ENCODE measurements around the gene ZNF462.
"Not testable (repeated sequence)": the region's sequence is repeated elsewhere in the genome, so short reads cannot be mapped to it uniquely, and the experiment has no call there.

Gene ZNF462

DNA sequence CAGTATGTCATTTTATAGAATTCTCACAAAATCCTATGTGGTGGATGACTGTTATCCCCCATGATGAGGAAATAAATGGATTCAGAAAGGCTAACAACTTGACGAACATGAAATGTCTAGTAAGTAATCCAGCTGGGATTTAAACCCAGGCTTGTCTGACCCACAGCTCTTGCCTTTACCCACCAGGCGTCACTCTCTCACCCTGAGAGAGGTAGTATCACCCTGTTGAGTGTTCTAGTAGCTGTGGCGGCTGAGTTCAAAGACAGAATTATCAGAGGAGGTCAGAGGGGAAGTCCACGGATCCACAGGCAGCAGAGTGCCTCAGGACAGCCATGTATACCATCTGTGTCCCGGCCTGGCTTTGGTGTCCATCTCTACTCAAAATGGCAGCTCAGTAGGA, 113.8 kb downstream of the ZNF462 start:
- H3K27ac ChIP-seq: no peak overlapping the region
- no peak for TF ChIP-seq ZFX (IDR thresholded peaks at IDR 0.05)
- TF ChIP-seq CTCF (conservative IDR thresholded peaks at IDR 0.05): no peak

- H3K27ac ChIP-seq: no peak overlapping the region
- TF ChIP-seq CTCF (conservative IDR thresholded peaks at IDR 0.05): no peak
These were observed 117.7 kb downstream of the ZNF462 start for GRCh38 chr9:106980551-106981101.

DNA sequence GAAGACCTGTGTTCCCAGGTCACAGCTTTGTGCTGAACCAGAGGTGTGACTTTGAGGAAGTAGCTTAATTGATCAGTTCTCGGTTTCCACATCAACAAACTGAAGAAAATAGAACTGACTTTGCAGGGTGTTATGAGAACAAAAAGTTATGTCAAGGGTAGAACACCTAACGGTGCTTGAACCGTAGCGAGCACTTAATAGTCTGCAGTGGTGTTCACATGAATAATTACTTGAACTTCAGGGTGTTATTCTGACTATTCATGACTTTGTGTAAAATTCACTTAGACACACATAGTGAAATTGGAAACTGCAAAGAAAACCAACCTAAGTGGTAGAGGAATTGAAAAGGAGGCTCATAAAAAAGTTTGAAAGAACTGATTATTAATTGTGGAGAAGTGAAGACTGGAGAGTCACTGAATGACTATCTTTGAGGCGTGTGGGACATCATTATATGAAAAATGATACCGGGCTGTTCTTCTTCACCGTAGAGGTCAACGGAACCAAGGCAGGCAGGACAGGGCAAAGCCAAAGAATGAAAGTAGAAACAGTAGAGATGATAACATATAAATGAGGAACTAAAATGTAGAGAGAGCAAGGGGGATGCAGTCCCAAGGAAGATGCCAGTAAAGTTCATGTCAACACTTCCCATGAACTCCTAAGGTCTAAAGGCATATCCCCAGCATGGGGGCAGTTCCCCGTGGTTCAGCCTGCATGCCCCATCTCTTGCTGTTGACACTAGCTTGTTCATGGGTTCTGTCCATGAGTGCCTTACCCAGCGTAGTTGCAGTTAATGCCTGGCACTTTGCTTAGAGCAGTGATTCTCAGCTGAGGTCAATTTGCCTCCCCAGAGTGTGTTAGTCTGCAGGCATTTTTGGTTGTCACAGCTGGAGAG, 118.7 kb downstream of the ZNF462 start:
- TF ChIP-seq CTCF (conservative IDR thresholded peaks at IDR 0.05): no peak
- no peak for TF ChIP-seq ZFX (IDR thresholded peaks at IDR 0.05)

DNA sequence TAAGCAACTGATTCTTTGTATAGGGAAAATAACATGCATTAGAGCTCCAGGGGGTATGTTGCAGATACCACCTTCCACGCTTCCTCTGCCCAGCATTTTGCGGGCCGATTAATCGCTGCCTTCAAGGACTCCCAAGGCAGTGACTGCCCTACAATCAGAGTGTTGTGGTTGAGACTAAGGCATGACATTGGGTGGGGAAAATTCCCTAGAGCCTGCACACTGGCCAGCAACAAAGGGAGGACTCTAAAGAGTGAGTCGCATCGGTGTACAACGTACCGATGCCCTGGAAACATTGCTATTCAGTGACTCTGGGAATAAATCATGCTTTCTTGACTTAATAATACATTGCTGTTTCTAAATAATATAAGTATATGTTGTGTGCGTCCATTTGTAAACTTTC, 119.7 kb downstream of the ZNF462 start:
- no peak overlapping the region for H3K27ac ChIP-seq
- TF ChIP-seq CTCF (conservative IDR thresholded peaks at IDR 0.05) (no peak), ZFX (IDR thresholded peaks at IDR 0.05) (no peak)

More for the DNA sequence above, 118.7 kb downstream of the ZNF462 start:
- H3K27ac ChIP-seq: no peak overlapping the region

DNA sequence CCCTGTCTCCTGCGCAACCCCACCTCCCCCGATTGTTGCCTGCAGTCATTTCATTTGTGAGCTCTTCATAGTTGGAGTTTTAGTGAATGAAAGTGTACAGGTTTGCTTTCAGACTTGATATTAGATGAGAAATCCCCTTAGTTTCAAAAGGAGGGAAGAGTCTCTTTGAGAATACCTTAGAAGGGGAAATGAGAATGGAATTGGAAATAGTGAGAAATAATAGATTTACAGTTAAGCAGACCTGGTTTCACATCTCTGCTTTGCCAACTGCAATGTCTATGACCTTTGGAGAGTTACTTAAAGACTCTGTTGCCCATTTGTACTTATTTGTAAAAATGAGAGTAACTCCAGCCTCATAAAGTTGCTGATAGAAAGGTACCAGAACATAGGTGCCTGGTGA, 120.4 kb downstream of the ZNF462 start:
- TF ChIP-seq ZFX (IDR thresholded peaks at IDR 0.05) (no peak), CTCF (conservative IDR thresholded peaks at IDR 0.05) (no peak)
- H3K27ac ChIP-seq: no peak overlapping the region

DNA sequence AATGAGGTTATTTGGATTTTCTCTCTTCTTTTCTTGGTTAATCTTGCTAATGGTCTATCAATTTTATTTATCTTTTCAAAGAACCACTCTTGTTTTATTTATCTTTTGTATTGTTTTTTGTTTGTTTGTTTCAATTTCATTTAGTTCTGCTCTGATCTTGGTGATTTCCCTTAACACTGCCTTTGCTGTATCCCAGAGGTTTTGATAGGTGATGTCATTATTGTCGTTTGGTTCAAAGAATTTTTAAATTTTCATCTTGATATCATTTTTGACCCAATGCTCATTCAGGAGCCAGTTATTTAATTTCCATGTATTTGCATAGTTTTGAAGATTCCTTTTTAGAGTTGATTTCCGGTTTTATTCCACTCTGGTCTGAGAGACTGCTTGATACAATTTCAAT, 126.9 kb downstream of the ZNF462 start:
- not testable (repeated sequence) for H3K27ac ChIP-seq

- no peak overlapping the region for H3K27ac ChIP-seq
- TF ChIP-seq CTCF (conservative IDR thresholded peaks at IDR 0.05) (no peak), ZFX (IDR thresholded peaks at IDR 0.05) (no peak)
These were observed 129.2 kb downstream of the ZNF462 start for GRCh38 chr9:106992186-106992585.

- TF ChIP-seq CTCF (conservative IDR thresholded peaks at IDR 0.05): no peak
- no peak overlapping the region for H3K27ac ChIP-seq
These were observed 130.6 kb downstream of the ZNF462 start for GRCh38 chr9:106993603-106994002.
